Tibial artery (tissue), 4 donors: Measurements from ENCODE around the gene SMIM20.

Experiments used
- DNase-seq, 2 donors: peaks; one replicate each; pipeline ENCODE4 v3.0.0-alpha.2; 2019
- H3K27ac ChIP-seq, 2 donors: fragments of 200-600 bp; sonication (generic) in 1 of 2; 1 replicate in 1 of 2; 2 replicates in 1 of 2; pipeline ENCODE4 v1.5.1; 2018 to 2019; ENCODE audit warnings: mild to moderate bottlenecking in 1 of 2
- H3K27me3 ChIP-seq, 2 donors: fragments of 200-600 bp; sonication (generic) in 1 of 2; one replicate each; pipeline versions ENCODE4 v1.5.1 to v1.6.0; 2016 to 2019
- H3K36me3 ChIP-seq, 3 donors: fragments of 200-600 bp; sonication (generic) in 2 of 3; one replicate each; pipeline ENCODE4 v1.5.1; 2016 to 2019; ENCODE audit warnings: mild to moderate bottlenecking in 2 of 3
- H3K4me1 ChIP-seq, 4 donors: fragments of 200-600 bp; sonication (generic) in 2 of 4; 1 replicate in 3 of 4; 2 replicates in 1 of 4; pipeline ENCODE4 v1.5.1; 2016 to 2019
- H3K4me3 ChIP-seq, 2 donors: fragments of 200-600 bp; sonication (generic) in 1 of 2; 1 replicate in 1 of 2; 2 replicates in 1 of 2; pipeline ENCODE4 v1.5.1; 2018 to 2019; ENCODE audit warnings: mild to moderate bottlenecking in 2 of 2
- H3K9me3 ChIP-seq, 3 donors: fragments of 200-600 bp; sonication (generic) in 1 of 3; one replicate each; pipeline ENCODE4 v1.5.1; 2016 to 2019
- intact Hi-C: fragments of 100-400 bp; cut with DNase I; formaldehyde crosslinking; loops from one replicate; pipeline ENCODE4 v1.15.0; 2023; ENCODE audit warnings: low total_unique reads
- TF ChIP-seq, protein P1 (sequence below), 2 experiments: fragments of 200-600 bp in 1 of 2; fragments of 450-650 bp in 1 of 2; IDR thresholded peaks; one replicate each; pipeline ENCODE4 v1.5.1; 2017 to 2019; ENCODE audit warnings: antibody characterized with exemption in 2 of 2, mild to moderate bottlenecking in 1 of 2, moderate library complexity in 1 of 2

The SMIM20 gene

DNA sequence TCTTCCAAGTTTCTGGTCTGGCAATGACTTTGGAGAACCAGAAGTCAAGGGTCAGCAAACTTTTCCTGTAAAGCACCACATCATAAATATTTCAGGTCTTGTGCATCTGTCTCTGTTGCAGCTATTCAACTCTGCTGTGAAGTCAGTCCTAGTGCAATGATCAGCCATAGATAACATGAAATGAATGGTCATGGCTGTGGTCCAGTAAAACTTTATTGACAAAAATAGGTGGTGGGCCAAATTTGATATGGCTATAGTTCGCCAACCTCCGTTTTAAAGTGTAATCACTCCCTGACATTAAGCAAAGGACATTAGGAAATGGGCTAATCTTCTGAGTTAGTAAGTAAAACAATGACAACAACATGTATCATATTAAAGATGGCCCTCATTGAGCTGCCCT, 30.5 kb upstream of the SMIM20 start:
- Histone ChIP-seq H3K9me3 (no peaks in the 10 kb centered on the region), H3K36me3 (no peaks in the 10 kb centered on the region), H3K4me1 (no peaks in the 10 kb centered on the region), H3K4me3 (no peak overlapping the region), H3K27me3 (peaks cover 0 to 10% of the 10 kb centered on the region in 2 donors), H3K27ac (no peak overlapping the region)
- no peak for DNase-seq
- TF ChIP-seq, protein P1, sequence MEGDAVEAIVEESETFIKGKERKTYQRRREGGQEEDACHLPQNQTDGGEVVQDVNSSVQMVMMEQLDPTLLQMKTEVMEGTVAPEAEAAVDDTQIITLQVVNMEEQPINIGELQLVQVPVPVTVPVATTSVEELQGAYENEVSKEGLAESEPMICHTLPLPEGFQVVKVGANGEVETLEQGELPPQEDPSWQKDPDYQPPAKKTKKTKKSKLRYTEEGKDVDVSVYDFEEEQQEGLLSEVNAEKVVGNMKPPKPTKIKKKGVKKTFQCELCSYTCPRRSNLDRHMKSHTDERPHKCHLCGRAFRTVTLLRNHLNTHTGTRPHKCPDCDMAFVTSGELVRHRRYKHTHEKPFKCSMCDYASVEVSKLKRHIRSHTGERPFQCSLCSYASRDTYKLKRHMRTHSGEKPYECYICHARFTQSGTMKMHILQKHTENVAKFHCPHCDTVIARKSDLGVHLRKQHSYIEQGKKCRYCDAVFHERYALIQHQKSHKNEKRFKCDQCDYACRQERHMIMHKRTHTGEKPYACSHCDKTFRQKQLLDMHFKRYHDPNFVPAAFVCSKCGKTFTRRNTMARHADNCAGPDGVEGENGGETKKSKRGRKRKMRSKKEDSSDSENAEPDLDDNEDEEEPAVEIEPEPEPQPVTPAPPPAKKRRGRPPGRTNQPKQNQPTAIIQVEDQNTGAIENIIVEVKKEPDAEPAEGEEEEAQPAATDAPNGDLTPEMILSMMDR (IDR thresholded peaks at IDR 0.05): no peak
- intact Hi-C loops: no loop called here

DNA sequence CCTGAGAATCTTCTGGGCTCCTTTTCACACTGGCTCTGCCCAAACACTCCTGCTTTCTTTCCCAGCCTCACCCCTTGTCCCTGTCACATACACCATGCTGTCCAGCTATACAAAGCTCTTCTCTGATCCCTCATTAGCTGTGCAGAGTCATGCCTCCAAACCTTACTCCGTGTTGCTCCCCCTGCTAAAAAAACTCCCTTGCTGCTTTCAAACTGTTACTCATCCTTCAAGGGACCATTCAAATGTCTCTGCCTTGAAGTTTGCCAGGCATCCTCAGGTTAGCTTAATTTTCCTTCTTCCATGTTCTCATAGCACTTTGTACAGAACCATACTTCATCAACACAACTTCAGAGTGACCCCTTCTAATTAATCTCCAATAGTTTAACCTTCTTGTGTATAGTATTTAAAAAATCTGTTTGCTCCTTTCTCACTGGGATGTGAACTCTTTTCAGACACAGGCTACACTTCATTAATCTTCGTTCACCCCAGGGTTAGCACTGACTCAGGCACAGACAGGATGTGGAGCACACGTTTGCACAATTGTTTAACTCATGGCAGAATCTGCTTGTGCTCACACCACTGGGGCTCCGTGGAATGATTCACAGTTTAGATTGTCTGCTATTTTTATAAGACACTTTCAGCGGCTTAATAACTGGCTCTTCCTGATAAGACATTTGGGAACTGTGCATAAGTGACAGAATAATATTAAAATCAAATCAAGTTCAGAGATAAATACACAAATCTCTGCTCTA, 29.8 kb upstream of the SMIM20 start:
- no peaks in the 10 kb centered on the region for H3K36me3 ChIP-seq
- DNase-seq: no peak
- H3K4me3 ChIP-seq: no peak overlapping the region
- H3K4me1 ChIP-seq: no peaks in the 10 kb centered on the region
- intact Hi-C loops: no loop called here
- H3K9me3 ChIP-seq: no peaks in the 10 kb centered on the region
- TF ChIP-seq, protein P1 (IDR thresholded peaks at IDR 0.05): no peak
- peaks cover 0 to 8% of the 10 kb centered on the region in 2 donors for H3K27me3 ChIP-seq
- no peak overlapping the region for H3K27ac ChIP-seq

DNA sequence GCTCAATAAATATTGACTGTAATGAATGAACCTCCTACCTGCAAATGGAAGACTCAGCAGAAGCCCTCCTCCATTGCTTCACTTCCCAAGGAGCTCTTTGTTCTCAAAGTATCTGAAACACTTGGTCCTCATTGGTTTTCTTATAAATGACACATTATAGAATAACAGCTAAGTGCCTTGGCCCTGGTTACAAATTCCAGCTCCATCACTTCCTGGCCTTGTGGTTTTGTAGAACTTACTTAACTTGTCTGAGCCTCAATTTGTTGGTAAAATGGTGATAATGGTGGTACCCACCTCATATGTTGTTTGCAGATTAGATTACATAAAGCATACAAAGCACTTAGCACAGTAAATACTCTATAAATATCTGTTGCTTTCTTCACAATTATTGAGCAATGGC, 25.2 kb upstream of the SMIM20 start:
- intact Hi-C loops: no loop called here
- Histone ChIP-seq H3K27me3 (no peaks in the 10 kb centered on the region), H3K36me3 (no peaks in the 10 kb centered on the region), H3K4me1 (no peaks in the 10 kb centered on the region), H3K4me3 (no peak overlapping the region), H3K27ac (no peak overlapping the region), H3K9me3 (no peaks in the 10 kb centered on the region)
- TF ChIP-seq, protein P1 (IDR thresholded peaks at IDR 0.05): no peak
- DNase-seq: no peak

DNA sequence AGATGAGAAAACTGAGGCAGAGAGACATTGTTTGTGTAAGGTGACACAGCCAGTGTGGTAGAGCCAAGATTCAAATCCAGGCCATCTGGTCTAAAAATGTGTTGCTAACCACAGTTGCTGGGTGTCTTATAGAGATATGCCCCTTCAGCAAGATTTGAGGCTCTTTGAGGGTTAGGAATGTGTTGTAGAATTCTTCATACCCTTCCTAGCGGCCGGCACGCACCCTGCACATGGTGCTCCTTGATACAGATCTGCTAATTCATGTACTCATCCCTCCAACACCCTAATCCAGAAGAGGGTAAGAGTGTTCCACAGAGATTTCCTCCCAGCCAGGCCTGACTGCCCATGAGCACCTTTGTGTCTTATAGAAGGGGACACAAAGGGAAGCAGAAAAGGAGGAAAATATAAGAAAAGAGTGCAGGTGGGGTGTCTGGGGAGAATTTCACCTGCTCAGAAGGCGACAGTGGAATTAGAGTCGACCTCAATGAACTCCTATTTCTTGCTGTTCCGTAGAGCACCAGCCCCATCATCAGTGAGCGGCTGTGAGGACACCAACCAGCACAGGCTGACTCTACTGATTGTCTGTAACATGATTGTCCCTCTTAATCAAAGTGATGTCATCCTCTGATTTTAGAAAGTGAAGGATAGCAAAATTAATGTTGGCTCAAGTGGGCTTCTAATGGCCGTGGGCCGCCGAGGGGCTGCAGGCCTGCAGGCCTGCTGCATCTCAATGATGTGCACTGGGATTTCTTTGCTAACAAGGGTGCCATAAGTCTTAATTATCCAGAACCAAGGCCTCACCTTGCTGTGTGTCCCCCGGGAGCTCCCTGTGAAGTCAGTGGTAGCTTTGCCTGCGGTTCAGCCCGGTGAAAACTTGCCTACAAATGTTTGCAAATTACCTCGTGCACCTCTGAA, 24.2 kb upstream of the SMIM20 start:
- Histone ChIP-seq H3K27me3 (no peaks in the 10 kb centered on the region), H3K27ac (no peak overlapping the region), H3K36me3 (no peaks in the 10 kb centered on the region), H3K4me1 (no peaks in the 10 kb centered on the region), H3K4me3 (no peak overlapping the region), H3K9me3 (no peaks in the 10 kb centered on the region)
- intact Hi-C loops: no loop called here
- TF ChIP-seq, protein P1 (IDR thresholded peaks at IDR 0.05): no peak
- no peak for DNase-seq

DNA sequence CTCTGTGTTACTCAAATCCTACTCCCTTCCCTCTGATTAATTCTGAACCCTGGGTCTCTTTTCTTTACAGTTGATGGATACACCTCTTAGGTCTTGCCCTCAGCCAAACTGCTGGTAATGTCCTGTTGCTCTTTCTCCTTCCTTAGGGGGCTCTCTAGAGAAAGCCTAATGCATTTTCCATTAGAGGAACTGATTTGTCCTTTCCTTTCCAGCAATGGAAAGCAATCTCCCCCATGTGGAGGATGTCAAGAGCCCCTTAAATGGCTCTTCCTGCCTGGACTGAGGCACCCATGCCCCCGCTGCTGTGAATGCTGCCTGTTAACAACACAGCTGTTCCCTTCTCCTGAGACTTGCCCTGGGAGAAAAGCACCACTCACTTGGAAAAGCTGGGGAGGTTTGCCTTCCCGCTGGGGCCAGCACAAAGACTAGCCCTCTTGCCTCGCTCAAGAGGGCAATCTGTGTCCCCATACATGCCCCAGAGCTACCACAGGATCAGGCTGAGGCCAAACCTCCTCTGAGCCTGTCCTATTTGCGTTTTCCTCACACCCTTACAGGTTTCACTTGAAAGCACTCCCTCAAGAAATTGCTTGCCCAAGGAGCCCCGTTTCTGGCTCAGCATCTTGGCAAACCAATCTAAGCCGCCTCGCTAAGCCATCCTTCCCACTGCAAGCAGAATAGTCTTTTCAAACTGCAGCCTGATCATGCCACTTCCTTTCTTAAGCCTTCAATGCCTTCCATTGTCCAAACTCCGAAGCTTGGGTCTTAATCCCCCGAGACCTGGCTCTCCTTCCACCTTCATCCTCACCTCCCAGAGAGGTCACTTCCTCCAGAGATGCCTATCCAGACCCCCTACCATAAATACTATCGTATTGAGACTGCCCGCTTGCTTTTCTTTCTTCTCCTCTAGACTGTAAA, 23.2 kb upstream of the SMIM20 start:
- TF ChIP-seq, protein P1 (IDR thresholded peaks at IDR 0.05): no peak

More for the DNA sequence above, 23.2 kb upstream of the SMIM20 start:
- no peak overlapping the region for H3K4me3 ChIP-seq
- H3K36me3 ChIP-seq: no peaks in the 10 kb centered on the region
- intact Hi-C loops: no loop called here
- H3K27ac ChIP-seq: no peak overlapping the region
- no peaks in the 10 kb centered on the region for H3K9me3 ChIP-seq
- H3K4me1 ChIP-seq: no peaks in the 10 kb centered on the region
- no peak for DNase-seq
- no peaks in the 10 kb centered on the region for H3K27me3 ChIP-seq
